K562 (cell line): Measurements from ENCODE around the gene TCEANC. TPM values are rescaled to one million over a fixed set of nuclear protein-coding genes. Genes with fewer than 3 reads are reported as not detected.

Experiments used
- ARNT ChIP-seq, 2 experiments: fragments of 450-650 bp; IDR thresholded peaks; 2 replicates each; pipeline ENCODE4 v1.6.1; 2016; ENCODE audit warnings: mild to moderate bottlenecking in 1 of 2
- BCL6 ChIP-seq: fragments of 250-450 bp; sonication (Bioruptor Pico); IDR thresholded peaks from 2 replicates; pipeline ENCODE4 v1.4.0; 2020
- CTCF ChIP-seq, 3 experiments: IDR thresholded peaks in 2 of 3; conservative IDR thresholded peaks in 1 of 3; 2 replicates each; pipeline ENCODE4 v1.5.1; 2011 to 2012; ENCODE audit warnings: low read length in 3 of 3, mild to moderate bottlenecking in 3 of 3, control low read depth in 2 of 3, improper control_type of control experiment in 1 of 3, inconsistent platforms in 1 of 3, low read depth in 1 of 3, mixed read lengths in 1 of 3, moderate library complexity in 1 of 3; ENCODE audit not compliant: insufficient read depth in 2 of 3
- CXXC5 ChIP-seq: fragments of 250-450 bp; sonication (Bioruptor Pico); IDR thresholded peaks from 2 replicates; pipeline ENCODE4 v1.8.0; 2022; ENCODE audit warnings: inconsistent platforms, mild to moderate bottlenecking, moderate library complexity
- EP400 ChIP-seq: fragments of 450-650 bp; IDR thresholded peaks from 2 replicates; pipeline ENCODE4 v1.6.1; 2017; ENCODE audit warnings: antibody characterized with exemption, mild to moderate bottlenecking, moderate library complexity
- KLF13 ChIP-seq: fragments of 450-650 bp; IDR thresholded peaks from 2 replicates; pipeline ENCODE4 v1.6.1; 2016; ENCODE audit warnings: missing genetic modification characterization, low read depth, mild to moderate bottlenecking, missing compliant biosample characterization, moderate library complexity, borderline replicate concordance
- NBN ChIP-seq: fragments of 450-650 bp; IDR thresholded peaks from 2 replicates; pipeline ENCODE4 v1.6.1; 2016; ENCODE audit warnings: low read depth, mild to moderate bottlenecking
- NFIC ChIP-seq: fragments of 450-650 bp; IDR thresholded peaks from 2 replicates; pipeline ENCODE4 v1.6.1; 2017; ENCODE audit warnings: mild to moderate bottlenecking, inconsistent platforms
- REST ChIP-seq, 2 experiments: fragments of 450-650 bp; formaldehyde crosslinking in 1 of 2; IDR thresholded peaks; 2 replicates each; pipeline versions ENCODE4 v1.4.0 to v1.6.1; 2014 to 2020; ENCODE audit warnings: mild to moderate bottlenecking in 2 of 2, borderline replicate concordance in 1 of 2, low read depth in 1 of 2
- SIN3B ChIP-seq: fragments of 450-650 bp; IDR thresholded peaks from 2 replicates; pipeline ENCODE4 v1.6.1; 2017; ENCODE audit warnings: low read depth, mild to moderate bottlenecking, moderate library complexity
- SMC3 ChIP-seq: conservative IDR thresholded peaks from 2 replicates; pipeline ENCODE4 v1.6.1; 2011; ENCODE audit warnings: low read depth, low read length, improper control_type of control experiment; ENCODE audit not compliant: insufficient read depth
- ZHX1 ChIP-seq: fragments of 150-350 bp; conservative IDR thresholded peaks from 2 replicates; pipeline ENCODE4 v1.6.1; 2014; ENCODE audit warnings: low read length
- ZNF175 ChIP-seq: fragments of 200-800 bp; sonication (Bioruptor generic); IDR thresholded peaks from 2 replicates; pipeline ENCODE4 v1.6.1; 2016; ENCODE audit warnings: low read depth, mild to moderate bottlenecking, missing genetic modification characterization, missing compliant biosample characterization
- ZNF274 ChIP-seq: IDR thresholded peaks from 2 replicates; pipeline ENCODE4 v1.6.1; 2011; ENCODE audit warnings: low read depth, mild to moderate bottlenecking, low read length, moderate library complexity, borderline replicate concordance
- ZNF347 ChIP-seq: fragments of 450-650 bp; formaldehyde crosslinking; IDR thresholded peaks from 2 replicates; pipeline ENCODE4 v1.4.0; 2020; ENCODE audit warnings: low read depth, mild to moderate bottlenecking, moderate library complexity
- polyA plus RNA-seq, 8 experiments: library from polyadenylated mRNA; depleted of rRNA in 4 of 8; stranded (reverse) in 5 of 8; unstranded in 3 of 8; fragments of >200 nt; fragmentation: Nextera tagmentation in 2 of 8; fragmentation: Illumina TruSeq in 1 of 8; extraction: Ambion mirVana in 2 of 8; extraction: Trizol in 1 of 8; gene quantifications; 2 replicates each; pipeline versions ENCODE4 v1.2.1 to v1.2.3, GENCODE V29; 2011 to 2014; ENCODE audit warnings: inconsistent platforms in 1 of 8, missing spikeins in 1 of 8
- total RNA-seq, 7 experiments: library from RNA; depleted of rRNA in 6 of 7; stranded (reverse); fragments of >200 nt in 6 of 7; fragmentation: Illumina TruSeq in 2 of 7; extraction: Trizol in 2 of 7; gene quantifications; 2 replicates each; pipeline versions ENCODE4 v1.2.1 to v1.2.3, GENCODE V29; 2011 to 2021; ENCODE audit warnings: low replicate concordance in 1 of 7

Gene TCEANC
- total and polyA plus RNA-seq, 9 of the 15 experiments (the other 6 are each of a cell fraction or from before 2014, with no cell fraction given), result 1.2 to 2.8 (median 2.0) TPM

GRCh38 chrX:13646154-13646549 lies 6.8 kb upstream of the TCEANC start (continued):
- peak; percentile 54 for TF ChIP-seq REST (IDR thresholded peaks at IDR 0.05; ENCODE audit: borderline replicate concordance)
- TF ChIP-seq REST (CRISPR knock-in tag; IDR thresholded peaks at IDR 0.05; ENCODE audit: low read depth), result no peak
- no peak for TF ChIP-seq KLF13
- TF ChIP-seq ZNF175 (CRISPR knock-in tag), result peak; percentile 42; the same call in 1 of the 2 replicates
- TF ChIP-seq CTCF (IDR thresholded peaks at IDR 0.05 in 2 of 3, conservative IDR thresholded peaks at IDR 0.05 in 1 of 3; ENCODE audit: insufficient read depth in 2 of 3, low read depth in 1 of 3, low read length in 3 of 3), result peak; percentile 74 to 77 (median 75)
- no peak for TF ChIP-seq ZNF347 (CRISPR knock-in tag)
- TF ChIP-seq NBN, result peak; percentile 25; the same call in 1 of the 2 replicates
- TF ChIP-seq CXXC5, result peak; percentile 35; the same call in 1 of the 2 replicates
- TF ChIP-seq NFIC, result peak; percentile 33; the same call in 1 of the 2 replicates
- TF ChIP-seq ZNF274, result no peak
- TF ChIP-seq SMC3, result peak; percentile 50; the same call in 1 of the 2 replicates
- no peak for TF ChIP-seq SIN3B
- TF ChIP-seq ARNT (IDR thresholded peaks at IDR 0.05), result no peak
- no peak for TF ChIP-seq BCL6 (CRISPR knock-in tag)
- no peak for TF ChIP-seq ZHX1
- 0 out of 2 replicates have a peak, but pooled peaks have one; percentile 5 for TF ChIP-seq EP400
